Stomach (tissue), 9 donors: ENCODE measurements around the gene NDUFS5. TPM values are rescaled to one million over a fixed set of nuclear protein-coding genes. Genes with fewer than 3 reads are reported as not detected.

ENCODE experiments used
- DNase-seq, 2 donors: peaks; one replicate each; pipeline versions ENCODE4 v3.0.0 to v3.0.0-alpha.2; 2013 to 2019
- H3K27ac ChIP-seq, 5 donors: fragments of 200-600 bp in 4 of 5; sonication (generic) in 4 of 5; one replicate each; pipeline ENCODE4 v1.5.1; 2013 to 2019; ENCODE audit warnings: mild to moderate bottlenecking in 1 of 5, moderate library complexity in 1 of 5
- H3K27me3 ChIP-seq, 3 donors: fragments of 200-600 bp; sonication (generic); one replicate each; pipeline ENCODE4 v1.5.1; 2017 to 2019; ENCODE audit warnings: mixed run types in 1 of 3
- H3K36me3 ChIP-seq, 4 donors: fragments of 200-600 bp; sonication (generic); 1 replicate in 3 of 4; 2 replicates in 1 of 4; pipeline ENCODE4 v1.5.1; 2016 to 2019
- H3K4me1 ChIP-seq, 4 donors: fragments of 200-600 bp; sonication (generic); one replicate each; pipeline ENCODE4 v1.5.1; 2016 to 2019
- H3K4me3 ChIP-seq, 4 donors: fragments of 200-600 bp; sonication (generic) in 3 of 4; one replicate each; pipeline ENCODE4 v1.5.1; 2016 to 2019; ENCODE audit warnings: mild to moderate bottlenecking in 1 of 4
- H3K9me3 ChIP-seq, 4 donors: fragments of 200-600 bp; sonication (generic); one replicate each; pipeline ENCODE4 v1.5.1; 2016 to 2019
- EP300 ChIP-seq: sonication (generic); formaldehyde crosslinking; IDR thresholded peaks from one replicate; pipeline ENCODE4 v1.6.1; 2017; ENCODE audit warnings: antibody characterized with exemption
- POLR2A ChIP-seq, 4 donors: fragments of 450-650 bp; IDR thresholded peaks; one replicate each; pipeline ENCODE4 v1.6.1; 2016; ENCODE audit warnings: antibody characterized with exemption in 4 of 4, control low read depth in 2 of 4, mild to moderate bottlenecking in 1 of 4, moderate library complexity in 1 of 4
- POLR2AphosphoS5 ChIP-seq, 3 donors: sonication (generic); formaldehyde crosslinking; IDR thresholded peaks; one replicate each; pipeline ENCODE4 v1.6.1; 2016; ENCODE audit warnings: antibody characterized with exemption in 3 of 3
- WGBS, 5 donors: extraction: QIAGEN DNeasy Blood & Tissue Kit in 3 of 5; methylation state at CpG; one replicate each; pipeline versions ENCODE4 v1.1.5 to v1.1.7; 2013 to 2018; 5-methylcytosine and 5-hydroxymethylcytosine counted together
- intact Hi-C: fragments of 100-400 bp; cut with DNase I; formaldehyde crosslinking; loops from one replicate; pipeline ENCODE4 v1.15.1; 2023; ENCODE audit warnings: low total_unique reads
- polyA plus RNA-seq, 3 donors: library from polyadenylated mRNA; stranded (reverse); fragments of 200-250 nt; gene quantifications; one replicate each; pipeline ENCODE4 v1.2.3, GENCODE V29; 2013
- total RNA-seq, 5 donors: library from RNA; depleted of rRNA; stranded (reverse); fragments of >200 nt; gene quantifications; one replicate each; pipeline versions ENCODE4 v1.1.0 to v1.2.3, GENCODE V29; 2014 to 2016
- TF ChIP-seq, protein P1 (sequence below), 7 experiments: fragments of 450-650 bp in 4 of 7; fragments of 200-600 bp in 3 of 7; sonication (generic) in 3 of 7; IDR thresholded peaks; one replicate each; pipeline ENCODE4 v1.5.1; 2016 to 2019; ENCODE audit warnings: antibody characterized with exemption in 7 of 7, control low read depth in 2 of 7, mild to moderate bottlenecking in 1 of 7
- donor health status: healthy with polysubstance abuse.
- donor health status: Bipolar disorder and iron deficiency.
- donor health status: healthy.

Gene NDUFS5
- total and polyA plus RNA-seq, 8 donors: 104 to 829 (median 330) TPM

- no peak for TF ChIP-seq POLR2A (IDR thresholded peaks at IDR 0.05)
- no peak for TF ChIP-seq EP300
- TF ChIP-seq, protein P1, sequence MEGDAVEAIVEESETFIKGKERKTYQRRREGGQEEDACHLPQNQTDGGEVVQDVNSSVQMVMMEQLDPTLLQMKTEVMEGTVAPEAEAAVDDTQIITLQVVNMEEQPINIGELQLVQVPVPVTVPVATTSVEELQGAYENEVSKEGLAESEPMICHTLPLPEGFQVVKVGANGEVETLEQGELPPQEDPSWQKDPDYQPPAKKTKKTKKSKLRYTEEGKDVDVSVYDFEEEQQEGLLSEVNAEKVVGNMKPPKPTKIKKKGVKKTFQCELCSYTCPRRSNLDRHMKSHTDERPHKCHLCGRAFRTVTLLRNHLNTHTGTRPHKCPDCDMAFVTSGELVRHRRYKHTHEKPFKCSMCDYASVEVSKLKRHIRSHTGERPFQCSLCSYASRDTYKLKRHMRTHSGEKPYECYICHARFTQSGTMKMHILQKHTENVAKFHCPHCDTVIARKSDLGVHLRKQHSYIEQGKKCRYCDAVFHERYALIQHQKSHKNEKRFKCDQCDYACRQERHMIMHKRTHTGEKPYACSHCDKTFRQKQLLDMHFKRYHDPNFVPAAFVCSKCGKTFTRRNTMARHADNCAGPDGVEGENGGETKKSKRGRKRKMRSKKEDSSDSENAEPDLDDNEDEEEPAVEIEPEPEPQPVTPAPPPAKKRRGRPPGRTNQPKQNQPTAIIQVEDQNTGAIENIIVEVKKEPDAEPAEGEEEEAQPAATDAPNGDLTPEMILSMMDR (IDR thresholded peaks at IDR 0.05): no peak
- TF ChIP-seq POLR2AphosphoS5 (IDR thresholded peaks at IDR 0.05): no peak
- Histone ChIP-seq H3K27me3 (no peaks in the 10 kb centered on the region), H3K4me1 (no peaks in the 10 kb centered on the region), H3K4me3 (no peak overlapping the region), H3K27ac (no peak overlapping the region), H3K9me3 (no peaks in the 10 kb centered on the region), H3K36me3 (peaks cover 3 to 74% (median 62%) of the 10 kb centered on the region in 4 donors)
- WGBS, 5 donors: 82 to 96% (median 92%) methylated on average over 3 of the region's 3 CpGs
- no peak for DNase-seq
- intact Hi-C loops: no loop called here
Observed at GRCh38 chr1:39043513-39043912, 17.4 kb downstream of the NDUFS5 start.

- no peaks in the 10 kb centered on the region for H3K4me1 ChIP-seq
- no peak overlapping the region for H3K27ac ChIP-seq
- no peaks in the 10 kb centered on the region for H3K27me3 ChIP-seq
- TF ChIP-seq POLR2AphosphoS5 (IDR thresholded peaks at IDR 0.05) (no peak), POLR2A (IDR thresholded peaks at IDR 0.05) (no peak), EP300 (no peak)
- TF ChIP-seq, protein P1 (IDR thresholded peaks at IDR 0.05): no peak
- DNase-seq: no peak
- intact Hi-C loops: no loop called here
- 66 to 88% (median 79%) methylated on average over 1 of the region's 1 CpG for WGBS, 5 donors
- no peaks in the 10 kb centered on the region for H3K9me3 ChIP-seq
- H3K36me3 ChIP-seq: peaks cover 3 to 81% (median 63%) of the 10 kb centered on the region in 4 donors
- H3K4me3 ChIP-seq: no peak overlapping the region
Observed at GRCh38 chr1:39044762-39045161, 18.6 kb downstream of the NDUFS5 start.

DNA sequence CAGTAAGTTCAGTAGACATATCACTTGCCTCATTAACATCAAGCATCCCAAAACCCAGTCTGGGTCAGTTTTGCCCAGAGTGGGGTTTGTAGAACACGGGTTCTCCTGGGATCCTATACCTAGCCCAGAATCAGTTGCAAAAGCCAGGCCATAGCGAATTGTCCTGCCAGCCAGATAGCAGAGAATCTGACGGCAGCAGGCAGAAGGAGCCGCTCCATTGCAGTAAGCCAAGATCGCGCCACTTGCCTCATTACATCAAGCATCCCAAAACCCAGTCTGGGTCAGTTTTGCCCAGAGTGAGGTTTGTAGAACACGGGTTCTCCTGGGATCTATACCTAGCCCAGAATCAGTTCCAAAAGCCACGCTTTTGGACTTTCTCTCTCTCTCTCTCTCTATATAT is 19.1 kb downstream of the NDUFS5 start:
- intact Hi-C loops: no loop called here

DNA sequence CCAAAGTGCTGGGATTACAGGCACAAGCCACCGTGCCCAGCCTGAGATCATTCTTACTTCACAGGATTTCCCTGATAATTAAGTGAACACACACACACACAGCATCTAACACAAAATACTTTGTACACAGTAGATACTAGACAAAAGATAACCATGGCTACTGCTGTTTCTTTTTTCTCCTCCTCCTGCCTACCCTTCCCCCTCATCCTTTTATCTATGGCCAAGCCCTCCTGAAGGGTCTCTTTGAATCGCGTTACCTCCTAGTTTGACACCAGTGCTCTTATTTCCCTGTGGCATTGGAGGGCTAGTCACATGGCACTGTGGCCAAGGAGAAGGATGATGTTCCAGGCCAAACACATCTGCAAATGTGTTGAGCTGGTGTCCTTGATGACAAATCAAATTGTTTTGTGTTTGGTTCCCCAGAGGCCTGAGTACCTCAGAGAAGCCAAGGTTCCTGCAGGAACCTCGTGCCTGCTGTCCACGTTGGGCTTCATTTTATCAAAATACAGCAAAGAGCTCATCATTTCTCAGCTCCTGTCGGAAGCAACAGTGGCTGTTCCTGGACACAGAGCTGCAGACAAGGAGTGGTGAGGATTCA is 20.6 kb downstream of the NDUFS5 start:
- H3K27ac ChIP-seq: peak overlapping the region in 4 of 5 donors; percentile 6 to 64 (median 39)
- no peak for DNase-seq
- TF ChIP-seq POLR2AphosphoS5 (IDR thresholded peaks at IDR 0.05): no peak
- no peak for TF ChIP-seq POLR2A (IDR thresholded peaks at IDR 0.05)
- TF ChIP-seq EP300: no peak
- TF ChIP-seq, protein P1 (IDR thresholded peaks at IDR 0.05): no peak
- intact Hi-C loops: no loop called here
- no peaks in the 10 kb centered on the region for H3K4me1 ChIP-seq
- no peak overlapping the region for H3K4me3 ChIP-seq
- H3K9me3 ChIP-seq: no peaks in the 10 kb centered on the region
- 75 to 84% (median 77%) methylated on average over 6 of the region's 6 CpGs for WGBS, 5 donors
- H3K27me3 ChIP-seq: no peaks in the 10 kb centered on the region
- H3K36me3 ChIP-seq: peaks cover 0 to 71% (median 49%) of the 10 kb centered on the region in 4 donors

More for the DNA sequence above, 19.1 kb downstream of the NDUFS5 start:
- no peaks in the 10 kb centered on the region for H3K9me3 ChIP-seq
- no peak for DNase-seq
- TF ChIP-seq, protein P1 (IDR thresholded peaks at IDR 0.05): no peak
- TF ChIP-seq POLR2A (IDR thresholded peaks at IDR 0.05) (no peak), POLR2AphosphoS5 (IDR thresholded peaks at IDR 0.05) (no peak), EP300 (no peak)
- peaks cover 3 to 83% (median 64%) of the 10 kb centered on the region in 4 donors for H3K36me3 ChIP-seq
- no peaks in the 10 kb centered on the region for H3K4me1 ChIP-seq
- H3K27me3 ChIP-seq: no peaks in the 10 kb centered on the region
- WGBS, 5 donors: 75 to 97% (median 79%) methylated on average over 7 to 8 of the region's 8 CpGs
- no peak overlapping the region for H3K27ac ChIP-seq
- H3K4me3 ChIP-seq: no peak overlapping the region
